WTC11 (cell line): ENCODE results near the gene PCBD2. TPM values are rescaled to one million over a fixed set of nuclear protein-coding genes. Genes with fewer than 3 reads are reported as not detected.

Experiments
- ATAC-seq: fragments of 200-7000 bp; cut with Tn5 transposase; 2 replicates; pipeline ENCODE4 v1.10.0; 2021; ENCODE audit warnings: mild to moderate bottlenecking, moderate library complexity
- CTCF ChIA-PET: fragments of 300-600 bp; sonication (Branson Sonifier 250); formaldehyde crosslinking; loops from one replicate; lab custom pipeline; 2021; ENCODE audit warnings: antibody characterized with exemption; lab: Charles Lee
- POLR2A ChIA-PET: fragments of 350-600 bp; sonication (Branson Sonifier 250); formaldehyde crosslinking; loops from one replicate; lab custom pipeline; 2021; ENCODE audit warnings: antibody characterized with exemption; lab: Charles Lee
- DNase-seq: peaks from one replicate; pipeline ENCODE4 v3.0.0; 2021; ENCODE audit warnings: low spot score
- H3K27ac Mint-ChIP-seq: 2 replicates; pipeline ENCODE4 v1.8.0; 2021; ENCODE audit warnings: mixed read lengths
- H3K27me3 Mint-ChIP-seq: 2 replicates; pipeline ENCODE4 v1.8.0; 2021; ENCODE audit warnings: low read depth, mild to moderate bottlenecking, moderate library complexity, mixed read lengths
- H3K36me3 Mint-ChIP-seq: 2 replicates; pipeline ENCODE4 v1.8.0; 2021; ENCODE audit warnings: mixed read lengths
- H3K4me1 Mint-ChIP-seq: 2 replicates; pipeline ENCODE4 v1.8.0; 2022; ENCODE audit warnings: mixed read lengths
- H3K4me3 Mint-ChIP-seq: 2 replicates; pipeline ENCODE4 v1.8.0; 2021; ENCODE audit warnings: mild to moderate bottlenecking, moderate library complexity, mixed read lengths
- H3K9me3 Mint-ChIP-seq: 2 replicates; pipeline ENCODE4 v1.8.0; 2021; ENCODE audit warnings: mixed read lengths
- AFF4 ChIP-seq: sonication (generic); formaldehyde crosslinking; IDR thresholded peaks from 2 replicates; pipeline ENCODE4 v1.8.1; 2023; ENCODE audit warnings: mild to moderate bottlenecking, missing genetic modification reagents, borderline replicate concordance
- ATF6 ChIP-seq: sonication (generic); formaldehyde crosslinking; IDR thresholded peaks from 2 replicates; pipeline ENCODE4 v1.8.1; 2023; ENCODE audit warnings: mild to moderate bottlenecking, missing genetic modification reagents
- CREM ChIP-seq: sonication (generic); formaldehyde crosslinking; IDR thresholded peaks from 2 replicates; pipeline ENCODE4 v1.8.1; 2022; ENCODE audit warnings: mild to moderate bottlenecking, missing genetic modification reagents, moderate library complexity
- GRHL2 ChIP-seq: fragments of 250-450 bp; sonication (Bioruptor Pico); IDR thresholded peaks from 2 replicates; pipeline ENCODE4 v1.8.0; 2022; ENCODE audit warnings: mild to moderate bottlenecking, moderate library complexity; ENCODE audit not compliant: insufficient replicate concordance, severe bottlenecking
- IRF1 ChIP-seq: sonication (generic); formaldehyde crosslinking; IDR thresholded peaks from 2 replicates; pipeline ENCODE4 v1.8.0; 2023; ENCODE audit warnings: missing genetic modification reagents
- IRF2 ChIP-seq: sonication (generic); formaldehyde crosslinking; IDR thresholded peaks from 2 replicates; pipeline ENCODE4 v1.8.0; 2022; ENCODE audit warnings: low read depth, missing genetic modification reagents, borderline replicate concordance
- MLX ChIP-seq: sonication (generic); formaldehyde crosslinking; IDR thresholded peaks from 2 replicates; pipeline ENCODE4 v1.8.1; 2023; ENCODE audit warnings: mild to moderate bottlenecking, missing genetic modification reagents, moderate library complexity
- NR1H2 ChIP-seq: sonication (generic); formaldehyde crosslinking; IDR thresholded peaks from 2 replicates; pipeline ENCODE4 v1.9.0; 2021; ENCODE audit warnings: mild to moderate bottlenecking, moderate library complexity, missing genetic modification reagents
- SP1 ChIP-seq: sonication (generic); formaldehyde crosslinking; conservative IDR thresholded peaks from 2 replicates; pipeline ENCODE4 v1.8.1; 2022; ENCODE audit warnings: missing genetic modification reagents
- TEAD1 ChIP-seq: sonication (generic); formaldehyde crosslinking; IDR thresholded peaks from 2 replicates; pipeline ENCODE4 v1.8.0; 2022; ENCODE audit warnings: mild to moderate bottlenecking, missing genetic modification reagents
- ZNF263 ChIP-seq: sonication (generic); formaldehyde crosslinking; IDR thresholded peaks from 2 replicates; pipeline ENCODE4 v1.8.1; 2022; ENCODE audit warnings: low read depth, mild to moderate bottlenecking, moderate library complexity, missing genetic modification reagents
- ZNF416 ChIP-seq: fragments of 250-450 bp; sonication (Bioruptor Pico); IDR thresholded peaks from 2 replicates; pipeline ENCODE4 v1.9.0; 2021; ENCODE audit warnings: mild to moderate bottlenecking, inconsistent platforms
- ZNF423 ChIP-seq: fragments of 250-450 bp; sonication (Bioruptor Pico); IDR thresholded peaks from 2 replicates; pipeline ENCODE4 v2.1.2; 2022; ENCODE audit warnings: mild to moderate bottlenecking, moderate library complexity
- total RNA-seq: library from RNA; stranded (reverse); gene quantifications from 3 replicates; pipeline ENCODE4 v1.2.3, GENCODE V29; 2021
- TF ChIP-seq, protein P1 (sequence below): sonication (generic); formaldehyde crosslinking; IDR thresholded peaks from 2 replicates; pipeline ENCODE4 v1.8.1; 2022; ENCODE audit warnings: mild to moderate bottlenecking, missing genetic modification reagents, moderate library complexity, borderline replicate concordance
- TF ChIP-seq, protein P2 (sequence below): sonication (generic); formaldehyde crosslinking; IDR thresholded peaks from 2 replicates; pipeline ENCODE4 v1.8.0; 2022; ENCODE audit warnings: mild to moderate bottlenecking, missing genetic modification reagents
- TF ChIP-seq, protein P3 (sequence below): fragments of 250-450 bp; sonication (Bioruptor Pico); IDR thresholded peaks from 2 replicates; pipeline ENCODE4 v2.1.2; 2022; ENCODE audit warnings: mild to moderate bottlenecking, moderate library complexity
- TF ChIP-seq, protein P4 (sequence below): sonication (generic); formaldehyde crosslinking; IDR thresholded peaks from 2 replicates; pipeline ENCODE4 v1.8.0; 2023; ENCODE audit warnings: mild to moderate bottlenecking, missing genetic modification reagents
- TF ChIP-seq, protein P5 (sequence below): fragments of 250-450 bp; sonication (Bioruptor Pico); IDR thresholded peaks from 2 replicates; pipeline ENCODE4 v1.9.0; 2021; ENCODE audit warnings: mild to moderate bottlenecking

The PCBD2 gene
- total RNA-seq, 1 experiment from 2014 or later: 9.9 TPM

DNA sequence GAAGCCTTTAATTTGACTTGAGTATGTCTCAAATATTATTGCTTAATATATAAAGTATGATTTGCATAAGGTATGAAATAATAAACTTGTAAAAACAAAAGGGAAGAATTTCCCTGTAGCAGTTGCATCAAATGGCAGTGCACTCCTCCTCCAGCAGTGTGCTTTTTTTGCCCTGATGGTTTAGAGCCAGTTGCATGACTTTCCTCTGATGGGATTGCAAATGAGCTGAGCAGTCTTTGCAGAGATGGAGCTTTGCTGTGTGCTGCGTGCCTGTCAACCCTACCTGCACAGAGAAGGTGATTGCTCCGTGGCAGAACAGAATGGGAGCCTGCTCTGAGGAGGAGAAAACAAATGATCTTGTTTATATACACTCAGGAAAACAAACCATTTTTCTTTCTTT, 40.1 kb downstream of the PCBD2 start:
- ATAC-seq (peak; percentile 32; the same call in 1 of the 2 replicates), DNase-seq (no peak)
- Mint-ChIP-seq H3K27ac (no peak overlapping the region), H3K4me3 (no peak overlapping the region), H3K9me3 (no peaks in the 10 kb centered on the region), H3K4me1 (no peaks in the 10 kb centered on the region), H3K36me3 (0 out of 2 replicates have a peak, but pooled peaks cover 2% of the 10 kb centered on the region), H3K27me3 (no peaks in the 10 kb centered on the region)
- TF ChIP-seq, protein P1, sequence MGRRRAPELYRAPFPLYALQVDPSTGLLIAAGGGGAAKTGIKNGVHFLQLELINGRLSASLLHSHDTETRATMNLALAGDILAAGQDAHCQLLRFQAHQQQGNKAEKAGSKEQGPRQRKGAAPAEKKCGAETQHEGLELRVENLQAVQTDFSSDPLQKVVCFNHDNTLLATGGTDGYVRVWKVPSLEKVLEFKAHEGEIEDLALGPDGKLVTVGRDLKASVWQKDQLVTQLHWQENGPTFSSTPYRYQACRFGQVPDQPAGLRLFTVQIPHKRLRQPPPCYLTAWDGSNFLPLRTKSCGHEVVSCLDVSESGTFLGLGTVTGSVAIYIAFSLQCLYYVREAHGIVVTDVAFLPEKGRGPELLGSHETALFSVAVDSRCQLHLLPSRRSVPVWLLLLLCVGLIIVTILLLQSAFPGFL: no peak
- TF ChIP-seq GRHL2 (CRISPR knock-in tag): no peak
- no peak for TF ChIP-seq SP1 (CRISPR knock-in tag)
- TF ChIP-seq, protein P2, sequence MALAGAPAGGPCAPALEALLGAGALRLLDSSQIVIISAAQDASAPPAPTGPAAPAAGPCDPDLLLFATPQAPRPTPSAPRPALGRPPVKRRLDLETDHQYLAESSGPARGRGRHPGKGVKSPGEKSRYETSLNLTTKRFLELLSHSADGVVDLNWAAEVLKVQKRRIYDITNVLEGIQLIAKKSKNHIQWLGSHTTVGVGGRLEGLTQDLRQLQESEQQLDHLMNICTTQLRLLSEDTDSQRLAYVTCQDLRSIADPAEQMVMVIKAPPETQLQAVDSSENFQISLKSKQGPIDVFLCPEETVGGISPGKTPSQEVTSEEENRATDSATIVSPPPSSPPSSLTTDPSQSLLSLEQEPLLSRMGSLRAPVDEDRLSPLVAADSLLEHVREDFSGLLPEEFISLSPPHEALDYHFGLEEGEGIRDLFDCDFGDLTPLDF: no peak
- TF ChIP-seq IRF1 (CRISPR knock-in tag): no peak
- no peak for TF ChIP-seq ZNF263 (CRISPR knock-in tag)
- TF ChIP-seq IRF2 (CRISPR knock-in tag): no peak
- TF ChIP-seq ZNF423 (CRISPR knock-in tag): no peak
- no peak for TF ChIP-seq ZNF416 (CRISPR knock-in tag)
- ChIA-PET CTCF (interaction anchor here (1.1 to 1.3 kb wide), 2 partner anchors 14 to 28 kb away, joined by 3 to 5 read pairs; no protein-coding TSS in a partner anchor), POLR2A (no interaction called here)

DNA sequence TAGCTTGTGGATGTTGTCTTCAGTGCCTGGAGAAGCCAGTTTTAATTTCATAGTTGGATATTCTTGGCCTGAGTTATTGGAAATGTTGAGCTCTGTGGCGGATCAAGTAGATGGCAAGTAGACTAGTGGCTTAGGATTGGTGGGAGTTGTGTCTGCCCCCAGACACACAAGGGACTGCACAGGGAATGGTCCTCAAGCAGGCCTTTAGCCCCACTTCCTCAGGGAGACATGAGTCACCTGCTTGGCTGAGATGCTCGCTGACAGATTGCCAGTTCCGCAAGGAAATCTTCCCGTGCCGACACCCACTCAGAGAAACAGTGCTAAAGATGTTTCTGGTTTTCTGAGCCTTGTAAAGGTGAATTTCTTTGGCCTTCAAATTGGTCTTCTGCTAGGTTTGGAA, 44.0 kb downstream of the PCBD2 start:
- H3K27me3 Mint-ChIP-seq: no peaks in the 10 kb centered on the region
- 0 out of 2 replicates have a peak, but pooled peaks cover 3% of the 10 kb centered on the region for H3K9me3 Mint-ChIP-seq
- H3K4me1 Mint-ChIP-seq: no peaks in the 10 kb centered on the region
- POLR2A ChIA-PET: interaction anchor here (0.7 kb wide), 1 partner anchor 117 kb away, joined by 3 read pairs; no protein-coding TSS in a partner anchor
- no peak overlapping the region for H3K27ac Mint-ChIP-seq
- no peak for ATAC-seq
- H3K4me3 Mint-ChIP-seq: no peak overlapping the region
- H3K36me3 Mint-ChIP-seq: peaks cover 2% of the 10 kb centered on the region; the same call in 1 of the 2 replicates
- TF ChIP-seq, protein P3, sequence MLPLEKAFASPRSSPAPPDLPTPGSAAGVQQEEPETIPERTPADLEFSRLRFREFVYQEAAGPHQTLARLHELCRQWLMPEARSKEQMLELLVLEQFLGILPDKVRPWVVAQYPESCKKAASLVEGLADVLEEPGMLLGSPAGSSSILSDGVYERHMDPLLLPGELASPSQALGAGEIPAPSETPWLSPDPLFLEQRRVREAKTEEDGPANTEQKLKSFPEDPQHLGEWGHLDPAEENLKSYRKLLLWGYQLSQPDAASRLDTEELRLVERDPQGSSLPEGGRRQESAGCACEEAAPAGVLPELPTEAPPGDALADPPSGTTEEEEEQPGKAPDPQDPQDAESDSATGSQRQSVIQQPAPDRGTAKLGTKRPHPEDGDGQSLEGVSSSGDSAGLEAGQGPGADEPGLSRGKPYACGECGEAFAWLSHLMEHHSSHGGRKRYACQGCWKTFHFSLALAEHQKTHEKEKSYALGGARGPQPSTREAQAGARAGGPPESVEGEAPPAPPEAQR: no peak
- TF ChIP-seq, protein P4, sequence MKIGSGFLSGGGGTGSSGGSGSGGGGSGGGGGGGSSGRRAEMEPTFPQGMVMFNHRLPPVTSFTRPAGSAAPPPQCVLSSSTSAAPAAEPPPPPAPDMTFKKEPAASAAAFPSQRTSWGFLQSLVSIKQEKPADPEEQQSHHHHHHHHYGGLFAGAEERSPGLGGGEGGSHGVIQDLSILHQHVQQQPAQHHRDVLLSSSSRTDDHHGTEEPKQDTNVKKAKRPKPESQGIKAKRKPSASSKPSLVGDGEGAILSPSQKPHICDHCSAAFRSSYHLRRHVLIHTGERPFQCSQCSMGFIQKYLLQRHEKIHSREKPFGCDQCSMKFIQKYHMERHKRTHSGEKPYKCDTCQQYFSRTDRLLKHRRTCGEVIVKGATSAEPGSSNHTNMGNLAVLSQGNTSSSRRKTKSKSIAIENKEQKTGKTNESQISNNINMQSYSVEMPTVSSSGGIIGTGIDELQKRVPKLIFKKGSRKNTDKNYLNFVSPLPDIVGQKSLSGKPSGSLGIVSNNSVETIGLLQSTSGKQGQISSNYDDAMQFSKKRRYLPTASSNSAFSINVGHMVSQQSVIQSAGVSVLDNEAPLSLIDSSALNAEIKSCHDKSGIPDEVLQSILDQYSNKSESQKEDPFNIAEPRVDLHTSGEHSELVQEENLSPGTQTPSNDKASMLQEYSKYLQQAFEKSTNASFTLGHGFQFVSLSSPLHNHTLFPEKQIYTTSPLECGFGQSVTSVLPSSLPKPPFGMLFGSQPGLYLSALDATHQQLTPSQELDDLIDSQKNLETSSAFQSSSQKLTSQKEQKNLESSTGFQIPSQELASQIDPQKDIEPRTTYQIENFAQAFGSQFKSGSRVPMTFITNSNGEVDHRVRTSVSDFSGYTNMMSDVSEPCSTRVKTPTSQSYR (CRISPR knock-in tag): no peak
- TF ChIP-seq CREM (CRISPR knock-in tag) (no peak), AFF4 (CRISPR knock-in tag) (no peak), TEAD1 (CRISPR knock-in tag) (no peak), MLX (no peak), ZNF423 (CRISPR knock-in tag) (no peak), IRF1 (CRISPR knock-in tag) (no peak), NR1H2 (no peak), ATF6 (CRISPR knock-in tag) (no peak)
- TF ChIP-seq, protein P5, sequence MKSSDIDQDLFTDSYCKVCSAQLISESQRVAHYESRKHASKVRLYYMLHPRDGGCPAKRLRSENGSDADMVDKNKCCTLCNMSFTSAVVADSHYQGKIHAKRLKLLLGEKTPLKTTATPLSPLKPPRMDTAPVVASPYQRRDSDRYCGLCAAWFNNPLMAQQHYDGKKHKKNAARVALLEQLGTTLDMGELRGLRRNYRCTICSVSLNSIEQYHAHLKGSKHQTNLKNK (CRISPR knock-in tag): no peak
- CTCF ChIA-PET: interaction anchor here (1.4 kb wide), 1 partner anchor 32 kb away, joined by 4 read pairs; no protein-coding TSS in a partner anchor
- DNase-seq: no peak
